ENCODE data around the gene NECTIN1. TPM values are rescaled to one million over a fixed set of nuclear protein-coding genes. Genes with fewer than 3 reads are reported as not detected.

The NECTIN1 gene
- total and polyA plus RNA-seq, 2 donors (not counting 3 experiments of a cell fraction or from before 2014, with no cell fraction given) = 10.8 to 23.6 TPM

DNA sequence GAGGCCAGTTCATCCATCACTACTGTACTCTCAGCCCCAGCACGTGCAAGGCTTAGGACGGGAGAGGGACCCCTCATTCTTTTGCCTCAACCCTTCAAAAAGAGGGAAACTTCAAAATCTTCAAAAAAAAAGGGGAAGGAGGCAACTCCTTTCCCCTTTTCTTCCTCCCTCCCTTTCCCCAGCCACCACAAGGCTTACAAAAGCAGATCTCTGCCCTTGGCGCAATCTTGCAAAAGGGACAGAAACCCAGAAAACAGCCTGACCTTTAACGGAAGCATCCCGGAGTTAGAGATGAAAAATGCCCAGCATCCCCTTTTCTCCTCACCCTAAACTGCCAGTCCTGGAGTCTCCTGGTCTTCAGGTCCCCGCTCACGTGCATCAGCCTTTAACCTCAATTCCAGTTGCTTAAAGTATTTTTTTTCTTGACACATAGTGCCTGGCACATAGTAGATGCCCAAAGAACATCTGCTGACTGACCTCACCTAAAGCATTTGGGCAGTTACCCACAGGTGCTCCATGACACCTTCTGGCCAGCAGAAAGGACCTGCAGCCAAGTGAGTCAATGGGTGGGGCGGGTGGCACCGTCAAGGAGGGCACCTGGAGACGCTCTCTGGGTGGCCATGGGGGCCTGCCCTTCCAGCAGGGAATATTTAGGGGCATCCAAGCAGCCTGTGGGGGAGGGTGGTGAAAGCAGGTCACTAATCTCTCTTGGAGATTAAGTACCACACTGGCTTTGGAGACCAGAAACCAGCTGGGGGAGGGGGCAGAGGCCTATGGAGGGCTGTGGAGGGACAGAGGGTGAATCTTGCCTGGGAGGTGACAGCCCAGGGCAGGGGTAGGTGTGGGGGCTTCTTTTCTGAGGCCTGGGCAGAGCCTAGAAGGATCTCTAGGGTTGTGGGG is 16.3 kb downstream of the NECTIN1 start:
- Histone ChIP-seq H3K4me3 (replicated peaks in 1 of 3; ENCODE audit: insufficient read depth in 1 of 3, low read depth in 1 of 3, low read length in 3 of 3) (no peak overlapping the region), H3K9me3 (replicated peaks; ENCODE audit: control insufficient read depth, insufficient read depth, low read length) (no peaks in the 10 kb centered on the region), H4K20me1 (replicated peaks; ENCODE audit: control insufficient read depth, extremely low read depth, insufficient read depth, low read length) (no peaks in the 10 kb centered on the region), H3K9ac (replicated peaks; ENCODE audit: extremely low read depth, insufficient read depth, low read length) (no peak overlapping the region), H3K4me2 (ENCODE audit: insufficient read depth, low read length) (no peak overlapping the region), H3K36me3 (ENCODE audit: control insufficient read depth in 2 of 2, extremely low read depth in 1 of 2, insufficient read depth in 2 of 2, low read length in 2 of 2) (no peaks in the 10 kb centered on the region), H3K9me1 (replicated peaks; ENCODE audit: control insufficient read depth, extremely low read depth, insufficient read depth, low read length) (no peaks in the 10 kb centered on the region), H3K4me1 (ENCODE audit: control insufficient read depth, extremely low read depth, insufficient read depth, low read length) (no peaks in the 10 kb centered on the region), H2AFZ (ENCODE audit: low read depth, low read length) (no peak overlapping the region), H3K27ac (ENCODE audit: insufficient read depth, low read depth, low read length) (no peak overlapping the region), H3K27me3 (ENCODE audit: control insufficient read depth in 2 of 2, insufficient read depth in 2 of 2, low read length in 2 of 2) (no peaks in the 10 kb centered on the region), H3K79me2 (ENCODE audit: control insufficient read depth, insufficient read depth, low read length) (no peaks in the 10 kb centered on the region)
- TF ChIP-seq MYC (IDR thresholded peaks at IDR 0.05; ENCODE audit: low read depth, low read length) (no peak), MAX (IDR thresholded peaks at IDR 0.05; ENCODE audit: insufficient read depth, insufficient read length) (no peak), POLR2A (IDR thresholded peaks at IDR 0.05; ENCODE audit: low read depth, low read length) (no peak), GATA2 (IDR thresholded peaks at IDR 0.05; ENCODE audit: insufficient read depth, insufficient read length, low read depth, low read length) (no peak), POLR2AphosphoS5 (IDR thresholded peaks at IDR 0.05; ENCODE audit: insufficient read depth, low read depth, low read length) (no peak), JUN (IDR thresholded peaks at IDR 0.05; ENCODE audit: borderline replicate concordance, insufficient read depth, insufficient read length, low read depth) (no peak), EZH2 (IDR thresholded peaks at IDR 0.05; ENCODE audit: borderline replicate concordance, low read depth, low read length, severe bottlenecking) (no peak), FOS (IDR thresholded peaks at IDR 0.05; ENCODE audit: borderline replicate concordance, insufficient read depth, low read length) (no peak)
- TF ChIP-seq, protein P1, sequence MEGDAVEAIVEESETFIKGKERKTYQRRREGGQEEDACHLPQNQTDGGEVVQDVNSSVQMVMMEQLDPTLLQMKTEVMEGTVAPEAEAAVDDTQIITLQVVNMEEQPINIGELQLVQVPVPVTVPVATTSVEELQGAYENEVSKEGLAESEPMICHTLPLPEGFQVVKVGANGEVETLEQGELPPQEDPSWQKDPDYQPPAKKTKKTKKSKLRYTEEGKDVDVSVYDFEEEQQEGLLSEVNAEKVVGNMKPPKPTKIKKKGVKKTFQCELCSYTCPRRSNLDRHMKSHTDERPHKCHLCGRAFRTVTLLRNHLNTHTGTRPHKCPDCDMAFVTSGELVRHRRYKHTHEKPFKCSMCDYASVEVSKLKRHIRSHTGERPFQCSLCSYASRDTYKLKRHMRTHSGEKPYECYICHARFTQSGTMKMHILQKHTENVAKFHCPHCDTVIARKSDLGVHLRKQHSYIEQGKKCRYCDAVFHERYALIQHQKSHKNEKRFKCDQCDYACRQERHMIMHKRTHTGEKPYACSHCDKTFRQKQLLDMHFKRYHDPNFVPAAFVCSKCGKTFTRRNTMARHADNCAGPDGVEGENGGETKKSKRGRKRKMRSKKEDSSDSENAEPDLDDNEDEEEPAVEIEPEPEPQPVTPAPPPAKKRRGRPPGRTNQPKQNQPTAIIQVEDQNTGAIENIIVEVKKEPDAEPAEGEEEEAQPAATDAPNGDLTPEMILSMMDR (IDR thresholded peaks at IDR 0.05; ENCODE audit: extremely low read depth in 1 of 2, insufficient read depth in 1 of 2, low read depth in 1 of 2, low read length in 2 of 2) = no peak
- POLR2A ChIA-PET = no interaction called here
- dilution Hi-C loops (cut with MboI; ENCODE audit: extremely low pct_ligation_motif_present, low sequenced_read_pairs) (no loop called here), intact Hi-C loops (cut with micrococcal nuclease) (no loop called here)
- DNase-seq (ENCODE audit: low read depth, low spot score) (no peak), FAIRE-seq (no peak)
- BruUV-seq (replicated peaks) = no TSS peak
- CTCF ChIA-PET = interaction anchor here (0.9 kb wide), 1 partner anchor 17 kb away, joined by 6 read pairs; the partner anchor contains the start of gene NECTIN1

Data from endothelial cell of umbilical vein (primary cell).